GM18511 (cell line): ENCODE results near the gene FGFR1OP2.

Source experiments
- ATAC-seq: cut with Tn5 transposase; IDR thresholded peaks from one replicate; pipeline ENCODE4 v1.9.1; 2021; ENCODE audit warnings: mild to moderate bottlenecking, moderate library complexity; ENCODE audit not compliant: unreplicated experiment

FGFR1OP2 gene

DNA sequence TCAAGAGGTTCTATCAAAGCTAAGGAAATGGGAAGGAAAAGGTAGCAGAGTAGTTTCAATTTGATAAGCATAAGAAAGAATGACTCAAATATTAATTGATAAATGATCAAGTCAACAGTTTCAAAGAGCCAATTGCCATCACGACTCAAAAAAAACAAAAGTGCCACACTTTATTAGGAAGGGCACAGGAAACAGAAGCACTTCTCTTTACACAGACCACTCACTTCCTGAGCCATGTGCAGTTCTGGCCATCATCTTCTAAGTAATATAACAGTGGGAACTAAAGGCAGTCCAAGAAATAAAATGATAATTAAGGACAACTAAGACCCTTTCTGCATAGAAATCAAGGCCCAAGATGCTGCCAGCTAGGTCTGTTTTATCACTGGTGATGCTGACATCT, 62.7 kb downstream of the FGFR1OP2 start:
- no peak for ATAC-seq

DNA sequence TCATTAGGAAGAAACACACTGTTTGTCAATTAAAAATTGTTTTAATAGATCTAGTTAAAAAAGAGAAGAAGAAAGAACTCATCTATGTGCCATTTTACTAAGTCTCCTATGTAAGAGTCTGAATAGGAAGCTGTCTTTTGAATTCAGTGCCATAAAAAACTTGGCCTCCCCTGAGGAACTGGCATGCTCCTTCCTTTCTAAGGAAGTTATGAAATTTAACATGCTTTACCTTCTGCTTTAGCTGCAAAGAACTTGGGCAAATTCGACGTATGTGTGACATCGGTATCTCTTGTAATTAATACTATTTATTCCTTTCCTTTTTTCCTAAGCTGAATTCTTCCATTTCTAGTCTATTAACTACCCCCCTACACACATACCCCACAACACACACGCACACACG, 63.4 kb downstream of the FGFR1OP2 start:
- ATAC-seq, result no peak

DNA sequence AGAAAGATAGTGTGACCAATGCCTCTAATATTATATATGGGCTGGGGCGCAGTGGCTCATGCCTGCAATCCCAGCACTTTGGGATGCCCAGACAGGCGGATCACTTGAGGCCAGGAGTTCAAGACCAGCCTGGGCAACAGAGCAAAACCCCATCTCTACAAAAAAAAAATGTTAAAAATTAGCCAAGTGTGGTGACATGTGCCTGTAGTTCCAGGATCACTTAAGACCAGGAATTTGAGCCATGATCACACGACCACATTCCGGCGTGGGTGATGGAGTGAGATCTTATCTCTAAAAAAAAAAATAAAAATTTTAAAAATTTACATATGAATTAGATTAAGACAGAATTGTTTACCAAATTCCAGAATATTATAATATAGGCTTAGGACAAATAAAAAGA, 63.9 kb downstream of the FGFR1OP2 start:
- ATAC-seq, result no peak

DNA sequence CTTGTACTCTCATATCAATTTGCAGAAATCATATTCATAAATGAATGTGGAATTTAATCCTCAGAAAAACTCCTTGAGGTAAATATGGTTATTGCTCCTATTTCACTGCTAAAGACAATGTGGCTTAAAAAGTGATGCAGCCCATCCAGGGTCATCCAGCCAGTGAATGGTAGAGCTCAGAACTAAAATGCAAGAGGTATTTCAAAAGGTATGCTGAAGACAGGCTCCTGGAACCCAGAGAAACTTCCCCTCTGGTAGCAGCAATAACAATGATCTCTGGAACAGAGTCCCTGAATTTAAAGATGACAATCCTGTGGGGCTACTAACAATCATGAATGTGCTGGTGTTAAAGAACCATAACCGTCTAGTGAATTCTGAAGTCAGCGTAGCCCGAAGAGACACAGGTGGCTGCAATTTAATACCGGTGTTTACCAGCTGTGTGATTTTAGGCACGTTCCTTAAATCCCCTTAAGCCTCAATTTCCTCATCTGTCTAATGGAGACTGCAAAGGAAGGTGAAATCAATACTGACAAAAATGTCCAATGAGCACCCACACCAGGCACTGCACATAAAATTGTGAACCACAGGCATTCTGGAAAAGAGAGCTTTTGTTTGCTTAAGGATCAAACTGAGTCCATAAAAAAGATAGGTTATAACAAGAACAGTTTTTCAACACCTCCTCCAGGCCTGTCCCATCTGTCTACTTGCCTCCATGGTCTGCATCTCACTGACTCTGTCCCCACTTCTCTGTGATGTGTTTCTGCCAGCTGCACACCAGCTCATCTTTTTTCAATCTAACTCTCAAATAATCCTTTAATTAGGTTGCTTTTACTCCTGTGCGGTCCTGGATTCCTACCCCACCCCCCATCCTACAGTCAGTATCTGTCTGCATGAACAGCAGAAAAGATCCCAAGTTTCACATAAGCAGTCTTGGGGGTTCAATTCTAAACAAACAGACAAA, 65.4 kb downstream of the FGFR1OP2 start:
- ATAC-seq, result no peak

DNA sequence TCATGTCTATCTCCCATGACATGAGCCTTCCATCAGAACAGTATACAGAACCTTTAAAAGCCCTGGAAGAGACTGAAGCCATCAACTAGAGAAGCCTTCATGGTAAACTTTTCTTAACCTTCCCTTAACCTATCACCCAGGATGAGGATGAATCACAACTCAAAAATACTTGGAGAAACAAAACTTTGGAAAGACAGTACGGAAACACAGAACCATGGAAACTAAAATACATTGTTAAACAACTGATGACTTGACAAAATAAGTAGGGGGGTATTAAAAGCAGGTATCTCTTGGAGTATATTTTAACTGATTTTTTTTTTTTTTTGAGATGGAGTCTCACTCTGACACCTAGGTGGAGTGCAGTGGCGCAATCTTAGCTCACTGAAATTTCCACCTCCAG, 67.2 kb downstream of the FGFR1OP2 start:
- ATAC-seq, result no peak

DNA sequence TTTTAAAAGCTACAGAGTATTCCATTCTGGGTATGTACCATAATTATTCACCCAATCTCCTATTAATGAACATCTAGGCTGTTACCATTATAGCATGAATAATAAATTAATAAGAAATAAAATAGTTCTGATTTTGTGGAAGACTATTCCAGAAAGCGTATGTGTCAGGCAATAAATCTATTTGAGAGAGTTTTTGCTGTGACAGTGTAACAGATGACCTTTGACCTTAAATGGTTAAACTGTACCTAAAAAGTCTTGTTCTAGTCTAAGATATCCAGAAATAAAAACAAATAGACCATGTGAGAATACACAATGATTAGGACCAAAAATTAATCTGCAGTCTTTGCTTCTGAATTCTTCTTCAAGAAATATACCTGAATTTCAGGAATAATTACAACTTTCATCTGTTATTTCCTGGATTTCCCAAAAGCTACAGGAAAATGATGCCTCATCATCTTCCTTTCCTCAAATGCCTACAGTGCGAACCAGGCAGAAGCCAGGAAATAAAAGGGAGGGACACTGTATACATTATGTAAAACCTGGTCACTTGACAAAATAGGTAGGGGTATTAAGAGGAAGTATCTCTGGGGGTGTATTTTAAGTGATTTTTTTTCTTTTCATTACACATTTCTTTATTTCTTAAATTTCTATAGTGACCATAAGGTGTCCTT, 68.7 kb downstream of the FGFR1OP2 start:
- ATAC-seq, result no peak

DNA sequence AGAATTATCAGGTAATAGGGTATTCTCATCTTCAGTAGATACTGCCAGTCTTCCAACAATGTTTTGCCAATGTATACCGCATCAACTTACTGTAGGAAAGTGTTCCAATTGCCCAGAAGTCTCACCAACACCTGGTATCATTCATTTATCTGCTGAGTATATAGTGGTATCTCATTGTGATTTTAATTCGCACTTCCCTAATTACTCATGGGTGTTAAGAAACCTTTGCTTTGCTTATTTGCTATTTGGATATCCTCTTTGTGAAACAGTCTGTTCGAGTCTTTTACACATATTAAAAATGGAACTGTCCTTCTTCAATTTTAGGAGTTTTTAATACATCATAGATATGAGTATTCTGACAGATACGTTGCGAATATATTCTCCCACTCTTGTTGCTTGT, 69.8 kb downstream of the FGFR1OP2 start:
- ATAC-seq, result no peak

DNA sequence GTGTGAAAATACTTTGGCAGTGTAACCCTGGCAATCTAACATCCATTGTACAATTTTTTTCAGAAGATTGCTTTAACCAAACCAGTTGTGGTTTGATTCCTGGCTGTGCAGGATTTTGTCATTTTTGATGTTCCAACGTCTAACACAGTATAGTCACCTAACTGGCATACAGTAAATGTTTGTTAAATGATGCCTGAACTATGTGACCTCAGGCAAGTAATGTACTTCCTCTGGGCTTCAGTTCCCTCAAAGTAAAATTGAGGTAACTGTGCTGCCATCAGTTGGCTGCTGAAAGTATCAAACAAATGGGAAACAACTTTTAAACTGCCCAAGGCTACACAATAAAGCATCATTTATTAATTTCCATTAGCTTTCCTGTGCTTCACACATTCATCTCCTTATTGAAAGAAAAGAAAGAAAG, 71.6 kb downstream of the FGFR1OP2 start:
- ATAC-seq, result no peak

DNA sequence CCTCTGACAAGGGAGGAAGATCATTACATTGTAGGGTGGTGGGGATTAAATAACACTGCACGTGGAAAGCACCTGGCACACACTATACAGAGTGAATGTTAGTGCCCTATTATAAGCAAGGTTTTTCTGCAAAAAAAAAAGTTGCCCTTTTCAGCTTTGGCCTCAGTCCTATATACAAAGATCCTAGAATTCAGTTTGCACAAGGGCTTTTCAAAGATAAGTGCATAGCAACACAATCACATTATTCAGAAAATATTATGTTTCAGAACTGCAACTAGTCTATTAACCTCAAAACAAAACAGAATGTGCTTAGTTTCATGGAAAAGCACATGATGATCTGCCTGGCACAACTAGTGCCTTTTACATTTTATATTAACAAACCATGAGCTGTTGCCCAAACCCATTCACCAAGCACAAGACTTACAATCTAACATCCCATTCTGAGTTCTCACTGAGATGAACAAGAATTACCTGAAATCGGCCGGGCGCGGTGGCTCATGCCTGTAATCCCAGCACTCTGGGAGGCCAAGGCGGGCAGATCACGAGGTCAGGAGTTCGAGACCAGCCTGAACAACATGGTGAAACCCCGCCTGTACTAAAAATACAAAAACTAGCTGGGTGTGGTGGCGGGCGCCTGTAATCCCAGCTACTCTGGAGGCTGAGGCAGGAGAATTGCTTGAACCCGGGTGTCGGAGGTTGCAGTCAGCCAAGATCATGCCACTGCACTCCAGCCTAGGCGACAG, 74.1 kb downstream of the FGFR1OP2 start:
- no peak for ATAC-seq

DNA sequence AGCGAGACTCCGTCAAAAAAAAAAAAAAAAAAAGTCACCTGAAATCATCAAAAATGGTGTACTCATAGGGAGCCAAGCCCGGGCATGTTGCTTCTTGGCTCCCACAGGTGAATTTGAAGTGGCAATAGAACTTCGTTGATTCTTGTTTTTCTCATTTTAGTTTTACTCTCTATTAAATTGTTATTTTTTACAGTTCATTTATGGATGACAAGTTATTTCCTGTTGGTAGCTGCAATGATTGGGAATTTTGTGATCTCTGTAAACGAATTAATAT, 74.6 kb downstream of the FGFR1OP2 start:
- ATAC-seq, result no peak

DNA sequence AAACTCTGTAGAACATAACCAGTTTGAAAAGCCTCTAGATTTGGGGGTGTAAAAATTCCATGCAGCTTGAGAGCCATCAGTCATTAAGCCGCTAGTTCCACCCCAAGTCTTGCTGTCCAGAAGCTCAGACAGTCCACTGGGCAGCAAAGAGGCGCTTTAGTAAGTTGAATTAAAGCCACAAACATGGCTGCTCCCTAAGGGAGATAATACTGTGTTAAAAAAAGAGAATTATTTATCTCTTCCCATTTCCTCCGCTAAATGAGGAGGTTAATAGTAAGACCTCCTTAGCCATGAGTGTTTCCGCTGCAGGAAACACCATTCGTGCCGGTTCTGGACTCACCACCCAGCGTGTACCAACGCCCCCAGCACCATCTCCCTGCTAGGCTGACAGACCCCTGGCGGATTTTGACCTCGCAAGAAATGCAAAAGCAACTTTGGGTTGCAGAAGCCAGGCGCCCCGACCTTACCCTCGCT, 75.4 kb downstream of the FGFR1OP2 start:
- ATAC-seq, result peak; percentile 26

DNA sequence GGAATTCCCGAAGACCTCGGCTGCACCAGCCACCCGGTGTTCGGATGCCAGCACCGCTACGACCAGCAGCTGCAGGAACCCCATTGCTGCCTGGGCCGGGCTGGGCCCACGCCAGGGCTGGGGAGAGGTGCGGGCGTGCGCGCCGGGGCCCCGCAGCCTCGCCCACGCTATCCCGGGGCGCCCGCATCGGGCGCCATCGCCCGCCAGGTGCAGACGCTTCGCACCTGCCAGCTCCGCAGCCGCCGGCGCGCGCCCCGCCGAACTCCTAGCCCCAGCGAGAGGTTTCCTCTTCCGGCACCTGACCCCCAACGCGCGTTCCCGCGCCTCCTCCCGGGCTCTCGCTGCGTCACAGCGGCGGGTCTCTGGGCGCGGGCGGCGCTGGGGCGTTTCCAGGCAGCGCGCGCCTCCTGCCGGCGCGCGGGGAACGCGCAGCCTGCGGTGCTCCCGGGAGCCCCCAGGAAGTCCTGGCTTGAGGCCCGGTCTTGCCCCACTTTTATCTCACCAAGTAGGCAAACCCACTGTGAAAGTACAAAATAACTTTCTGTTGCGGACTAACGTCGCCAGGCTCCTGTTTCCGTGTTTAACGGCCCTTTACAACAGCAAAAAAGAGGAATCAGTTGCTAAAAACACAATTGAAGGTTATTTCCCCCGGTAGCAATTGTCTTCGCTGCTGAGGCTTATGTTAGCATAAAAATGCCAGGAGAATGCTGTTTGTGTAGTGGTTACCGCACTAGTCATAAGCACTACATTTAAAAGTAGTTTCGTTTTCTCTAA, 76.0 kb downstream of the FGFR1OP2 start, which contains the start of gene TM7SF3:
TSS of gene TM7SF3 (minus strand) at position 300 of the 774 bp plus-strand sequence. CDS start at position 84, 216 bp downstream.
- peak; percentile 80 for ATAC-seq

DNA sequence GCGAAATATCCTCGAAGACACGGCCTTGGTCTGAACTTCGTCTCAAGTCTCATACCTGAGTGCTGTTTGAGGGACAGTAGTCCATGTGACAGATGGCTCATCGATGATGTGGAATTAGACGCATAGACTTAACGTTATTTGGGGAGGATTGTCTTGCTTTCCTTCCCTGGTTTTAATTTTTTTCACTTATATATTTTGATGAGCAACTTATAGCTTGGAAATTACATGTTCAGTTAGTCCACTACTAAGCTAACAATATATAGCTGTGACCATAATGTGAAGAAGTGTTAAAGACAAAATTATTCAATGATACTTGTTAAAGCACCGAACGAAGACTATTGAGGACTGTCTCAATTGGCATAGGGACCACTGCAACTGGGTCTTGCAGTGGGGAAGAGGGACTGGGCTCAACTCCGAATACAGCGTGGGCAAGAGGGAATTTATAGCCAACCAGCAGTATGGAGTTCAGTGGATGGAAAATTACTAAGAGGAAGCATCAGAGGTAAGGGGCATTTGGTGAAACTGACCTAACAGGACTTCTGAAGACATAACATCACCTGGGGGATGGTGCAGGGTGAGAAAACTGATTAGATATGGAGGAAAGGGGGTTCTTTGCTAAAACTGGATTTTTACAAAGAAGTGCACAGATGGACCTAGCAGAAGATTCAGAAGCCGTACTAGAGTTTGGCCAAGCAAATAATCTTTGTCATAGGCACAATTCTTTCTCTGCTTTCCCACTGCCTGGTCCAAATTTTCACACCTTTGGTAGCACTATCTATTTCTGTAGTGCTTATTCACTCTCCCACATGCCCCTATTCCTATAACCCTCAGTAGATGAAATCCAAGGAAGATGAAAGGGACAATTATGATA, 76.8 kb downstream of the FGFR1OP2 start:
- no peak for ATAC-seq

DNA sequence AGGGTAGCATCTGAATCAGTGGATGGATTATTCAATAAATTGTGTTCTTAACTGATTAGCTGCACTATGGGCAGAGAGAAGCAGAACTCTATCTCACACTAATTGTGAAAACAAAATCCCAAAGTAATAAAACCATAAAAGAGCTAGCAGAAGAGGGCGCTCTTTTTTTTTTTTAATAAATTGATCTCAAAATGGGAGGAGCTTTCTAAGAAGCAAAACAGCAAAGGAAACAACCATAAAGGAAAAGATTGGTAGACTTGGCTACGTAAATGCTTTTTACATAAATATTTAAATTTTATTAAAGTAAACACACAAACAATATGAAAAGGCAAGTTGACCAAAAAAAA, 77.4 kb downstream of the FGFR1OP2 start:
- no peak for ATAC-seq
